HG03565 (cell line): ENCODE results near the gene PDE7B.

ENCODE experiments used
- ATAC-seq: cut with Tn5 transposase; IDR thresholded peaks from one replicate; pipeline ENCODE4 v1.9.1; 2021; ENCODE audit warnings: mild to moderate bottlenecking, moderate library complexity; ENCODE audit not compliant: unreplicated experiment

The PDE7B gene

GRCh38 chr6:135883536-135883935 lies 32.0 kb downstream of the PDE7B start:
- ATAC-seq = no peak

GRCh38 chr6:135884136-135884535 lies 32.6 kb downstream of the PDE7B start:
- ATAC-seq = no peak

- no peak for ATAC-seq
Observed at GRCh38 chr6:135887069-135887468, 35.6 kb downstream of the PDE7B start.

GRCh38 chr6:135888818-135889217 lies 37.3 kb downstream of the PDE7B start:
- no peak for ATAC-seq

GRCh38 chr6:135890876-135891275 lies 39.4 kb downstream of the PDE7B start:
- no peak for ATAC-seq

GRCh38 chr6:135891710-135892109 lies 40.2 kb downstream of the PDE7B start:
- no peak for ATAC-seq

- no peak for ATAC-seq
Observed at GRCh38 chr6:135895231-135895911, 43.9 kb downstream of the PDE7B start.

GRCh38 chr6:135897087-135897486 lies 45.6 kb downstream of the PDE7B start:
- ATAC-seq = no peak

GRCh38 chr6:135901774-135902524 lies 50.4 kb downstream of the PDE7B start:
- ATAC-seq = no peak

- ATAC-seq = no peak
Observed at GRCh38 chr6:135902756-135903331, 51.3 kb downstream of the PDE7B start.

GRCh38 chr6:135904666-135905065 lies 53.2 kb downstream of the PDE7B start:
- no peak for ATAC-seq

- no peak for ATAC-seq
Observed at GRCh38 chr6:135905604-135906300, 54.3 kb downstream of the PDE7B start.

GRCh38 chr6:135906542-135906941 lies 55.0 kb downstream of the PDE7B start:
- ATAC-seq = no peak

- no peak for ATAC-seq
Observed at GRCh38 chr6:135906972-135907465, 55.5 kb downstream of the PDE7B start.

GRCh38 chr6:135909737-135910387 lies 58.4 kb downstream of the PDE7B start:
- peak; percentile 93 for ATAC-seq

- no peak for ATAC-seq
Observed at GRCh38 chr6:135910790-135911618, 59.5 kb downstream of the PDE7B start.

GRCh38 chr6:135913785-135914184 lies 62.3 kb downstream of the PDE7B start:
- no peak for ATAC-seq

GRCh38 chr6:135919026-135919425 lies 67.5 kb downstream of the PDE7B start:
- ATAC-seq = no peak

- no peak for ATAC-seq
Observed at GRCh38 chr6:135920689-135921088, 69.2 kb downstream of the PDE7B start.

- ATAC-seq = no peak
Observed at GRCh38 chr6:135921188-135921587, 69.7 kb downstream of the PDE7B start.
